Epidermal melanocyte (primary cell): ENCODE results near the gene RIPK4.
"Not testable (repeated sequence)": the region's sequence is repeated elsewhere in the genome, so short reads cannot be mapped to it uniquely, and the experiment has no call there.

ENCODE experiments used
- DNase-seq: peaks from one replicate; pipeline ENCODE4 v3.0.0; 2011; ENCODE audit warnings: low spot score; ENCODE audit not compliant: insufficient read length

The RIPK4 gene

GRCh38 chr21:41715649-41716281 lies 51.1 kb downstream of the RIPK4 start:
- no peak for DNase-seq

GRCh38 chr21:41714299-41714865 lies 52.5 kb downstream of the RIPK4 start:
- DNase-seq, result not testable (repeated sequence)

GRCh38 chr21:41713495-41714281 lies 53.2 kb downstream of the RIPK4 start:
- DNase-seq, result no peak

GRCh38 chr21:41712730-41713129 lies 54.1 kb downstream of the RIPK4 start:
- no peak for DNase-seq

GRCh38 chr21:41712201-41712600 lies 54.7 kb downstream of the RIPK4 start:
- no peak for DNase-seq

- DNase-seq, result no peak
Measured at GRCh38 chr21:41711416-41712007, 55.3 kb downstream of the RIPK4 start.

GRCh38 chr21:41710823-41711160 lies 56.1 kb downstream of the RIPK4 start:
- no peak for DNase-seq

GRCh38 chr21:41709965-41710822 lies 56.7 kb downstream of the RIPK4 start:
- no peak for DNase-seq

- DNase-seq, result no peak
Measured at GRCh38 chr21:41709166-41709565, 57.7 kb downstream of the RIPK4 start.

- DNase-seq, result no peak
Measured at GRCh38 chr21:41707960-41708330, 58.9 kb downstream of the RIPK4 start.

GRCh38 chr21:41707231-41707959 lies 59.5 kb downstream of the RIPK4 start:
- no peak for DNase-seq

- no peak for DNase-seq
Measured at GRCh38 chr21:41706678-41707077, 60.2 kb downstream of the RIPK4 start.

GRCh38 chr21:41706263-41706639 lies 60.6 kb downstream of the RIPK4 start:
- DNase-seq, result no peak

- DNase-seq, result no peak
Measured at GRCh38 chr21:41705546-41706262, 61.1 kb downstream of the RIPK4 start.

GRCh38 chr21:41703857-41704501 lies 62.9 kb downstream of the RIPK4 start:
- DNase-seq, result no peak

- no peak for DNase-seq
Measured at GRCh38 chr21:41701749-41702148, 65.1 kb downstream of the RIPK4 start.

GRCh38 chr21:41699311-41699710 lies 67.5 kb downstream of the RIPK4 start:
- no peak for DNase-seq

GRCh38 chr21:41698071-41698470 lies 68.8 kb downstream of the RIPK4 start:
- DNase-seq, result no peak

GRCh38 chr21:41695513-41695912 lies 71.3 kb downstream of the RIPK4 start:
- no peak for DNase-seq

GRCh38 chr21:41694042-41694441 lies 72.8 kb downstream of the RIPK4 start:
- DNase-seq, result not testable (repeated sequence)
